ENCODE data around the gene MORN4.
"Not testable (repeated sequence)": the region's sequence is repeated elsewhere in the genome, so short reads cannot be mapped to it uniquely, and the experiment has no call there.

Gene MORN4

DNA sequence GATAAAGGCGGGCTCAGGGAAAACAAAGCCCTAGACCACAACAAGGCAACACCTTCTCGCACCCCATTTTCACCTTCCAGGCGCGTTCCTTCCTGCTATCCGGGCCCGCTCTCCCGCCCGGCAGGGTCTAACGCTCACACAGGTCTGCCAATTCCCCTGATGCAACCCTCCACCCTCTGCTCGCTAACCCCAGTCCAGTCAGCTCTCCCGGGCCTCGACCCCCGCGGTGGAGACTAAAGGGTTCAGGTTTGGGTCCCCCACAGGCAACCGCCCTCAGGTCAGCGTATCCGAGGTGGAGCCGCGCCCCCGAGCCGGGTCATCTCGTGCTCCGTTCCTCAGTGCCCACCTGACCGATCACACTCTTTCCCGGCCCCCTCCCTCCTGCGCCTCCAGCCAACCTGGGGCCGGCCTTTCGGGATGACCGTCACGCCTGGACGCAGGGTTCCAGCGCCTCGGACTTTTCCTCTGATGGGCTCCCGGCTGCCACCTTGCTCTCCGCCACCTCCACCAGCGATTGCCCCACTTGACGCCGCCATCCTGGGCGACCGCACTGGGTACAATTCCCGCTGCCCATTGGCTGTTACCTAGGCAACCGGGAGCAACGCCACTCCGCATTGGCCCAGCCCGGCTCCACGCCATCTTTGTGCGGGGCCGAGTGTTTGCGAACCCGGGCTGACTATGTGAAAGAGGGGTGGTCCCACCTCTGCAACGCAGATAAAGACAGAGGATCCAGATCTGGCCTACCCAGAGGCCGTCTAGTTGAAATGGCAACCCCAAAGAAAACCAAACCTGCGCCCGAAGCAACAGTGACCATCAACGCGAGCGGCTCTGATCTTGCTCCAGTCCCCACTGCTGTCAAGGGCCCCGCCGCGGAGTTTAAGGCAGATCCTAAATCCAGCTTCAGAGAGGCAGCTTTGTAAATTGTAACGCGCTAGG, at the start of gene MORN4:
Gene MORN4, minus strand, starts transcription at position 552 of the 936 bp plus-strand sequence. CDS start 13,847 bp downstream, outside the sequence.
- peak; percentile 92 for DNase-seq

DNA sequence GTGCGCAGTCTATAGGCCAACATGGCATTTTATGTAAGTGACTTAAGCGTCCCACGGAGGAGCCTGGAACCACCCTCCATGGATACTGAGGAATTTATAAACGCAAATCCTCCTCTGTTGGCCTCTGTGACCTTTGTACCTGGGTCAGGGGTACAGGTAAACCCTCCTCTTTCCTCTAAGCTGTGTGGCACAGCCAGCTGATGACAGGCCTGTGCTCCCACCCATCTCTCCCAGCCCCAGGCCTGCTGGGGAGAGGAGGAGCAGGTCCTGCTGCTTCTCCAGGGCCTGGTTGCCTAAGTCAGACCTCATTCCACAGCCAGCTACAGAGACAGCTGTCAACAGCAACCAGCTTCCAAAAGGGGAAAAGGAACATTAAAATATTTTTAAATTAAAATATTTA, 48.7 kb upstream of the MORN4 start:
- DNase-seq: no peak

DNA sequence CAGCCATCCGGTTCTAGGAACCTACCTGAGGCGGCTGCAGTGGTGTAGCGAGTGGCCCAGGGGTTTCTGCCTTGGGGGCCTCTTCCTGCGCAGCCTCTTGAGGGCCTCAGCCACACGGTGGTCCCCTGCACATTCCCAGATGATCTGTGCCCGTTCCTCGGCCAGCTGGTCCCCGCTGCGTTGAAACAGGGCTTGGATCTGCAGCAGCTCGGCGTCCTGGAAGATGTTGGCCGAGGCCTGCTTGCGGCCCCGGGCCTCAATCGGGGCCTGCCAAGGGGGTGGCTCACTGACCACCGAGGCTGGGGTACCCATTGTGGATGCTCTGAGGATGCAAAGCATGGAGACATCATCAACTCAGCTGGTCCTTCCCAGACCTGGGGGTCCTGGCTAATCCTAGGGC, 46.3 kb upstream of the MORN4 start:
- DNase-seq: no peak

DNA sequence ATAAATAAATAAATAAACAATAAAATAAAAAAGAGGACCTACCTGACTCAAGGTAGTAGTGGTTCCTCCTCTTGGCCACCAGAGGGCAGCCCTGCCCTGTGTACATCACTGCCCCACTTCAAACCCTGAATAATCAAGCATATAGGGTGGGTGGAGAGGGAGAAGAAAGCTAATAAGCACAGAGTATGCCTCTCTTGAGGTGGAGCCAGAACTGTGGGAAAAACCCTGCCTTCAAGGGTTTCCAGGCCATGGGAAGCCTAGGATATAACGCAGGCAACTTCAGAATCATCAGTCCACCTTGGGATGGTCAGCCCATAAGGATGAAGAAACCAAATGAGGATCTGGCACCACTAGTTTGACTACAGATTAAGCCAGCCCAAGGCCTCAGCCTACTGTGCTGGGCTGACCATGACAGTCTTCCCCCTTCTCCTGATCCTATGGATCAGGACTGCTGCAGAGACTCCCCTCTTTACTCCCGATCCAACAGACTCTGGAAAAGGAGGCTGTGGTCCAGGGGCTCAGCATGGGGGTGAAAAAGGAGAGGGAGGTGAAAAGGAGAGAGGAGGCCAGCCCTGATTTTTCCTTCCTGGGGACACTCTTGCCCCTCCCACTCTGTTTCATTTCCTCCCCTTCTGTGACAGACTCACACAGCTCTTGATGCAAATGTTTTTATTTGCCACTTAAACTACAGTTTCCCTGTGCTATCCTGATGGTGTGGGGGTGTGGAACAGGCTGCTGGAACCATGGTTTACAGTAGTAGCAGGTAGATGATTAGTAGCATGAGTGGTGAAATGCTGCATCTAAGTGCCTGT, 43.7 kb upstream of the MORN4 start:
- no peak for DNase-seq

DNA sequence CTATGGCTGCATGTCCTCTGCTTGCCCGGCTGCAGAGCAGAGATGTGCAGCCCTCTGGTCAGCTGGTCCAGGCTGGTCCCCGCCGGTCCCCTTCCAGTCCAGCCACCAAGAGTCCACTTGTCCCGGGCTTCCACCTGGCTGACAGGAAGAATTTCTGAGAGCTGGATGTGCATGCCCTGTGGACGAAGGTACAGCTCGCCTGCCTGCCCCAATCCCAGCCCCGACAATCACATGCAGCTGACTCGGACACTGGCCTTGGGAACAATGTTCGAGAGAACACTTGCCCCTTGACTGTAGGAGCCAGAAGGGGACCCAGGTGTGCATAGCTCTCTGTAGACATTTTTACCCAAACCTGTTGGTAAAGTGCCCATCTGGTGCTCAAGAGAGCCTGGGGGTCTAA, 41.9 kb upstream of the MORN4 start:
- no peak for DNase-seq

DNA sequence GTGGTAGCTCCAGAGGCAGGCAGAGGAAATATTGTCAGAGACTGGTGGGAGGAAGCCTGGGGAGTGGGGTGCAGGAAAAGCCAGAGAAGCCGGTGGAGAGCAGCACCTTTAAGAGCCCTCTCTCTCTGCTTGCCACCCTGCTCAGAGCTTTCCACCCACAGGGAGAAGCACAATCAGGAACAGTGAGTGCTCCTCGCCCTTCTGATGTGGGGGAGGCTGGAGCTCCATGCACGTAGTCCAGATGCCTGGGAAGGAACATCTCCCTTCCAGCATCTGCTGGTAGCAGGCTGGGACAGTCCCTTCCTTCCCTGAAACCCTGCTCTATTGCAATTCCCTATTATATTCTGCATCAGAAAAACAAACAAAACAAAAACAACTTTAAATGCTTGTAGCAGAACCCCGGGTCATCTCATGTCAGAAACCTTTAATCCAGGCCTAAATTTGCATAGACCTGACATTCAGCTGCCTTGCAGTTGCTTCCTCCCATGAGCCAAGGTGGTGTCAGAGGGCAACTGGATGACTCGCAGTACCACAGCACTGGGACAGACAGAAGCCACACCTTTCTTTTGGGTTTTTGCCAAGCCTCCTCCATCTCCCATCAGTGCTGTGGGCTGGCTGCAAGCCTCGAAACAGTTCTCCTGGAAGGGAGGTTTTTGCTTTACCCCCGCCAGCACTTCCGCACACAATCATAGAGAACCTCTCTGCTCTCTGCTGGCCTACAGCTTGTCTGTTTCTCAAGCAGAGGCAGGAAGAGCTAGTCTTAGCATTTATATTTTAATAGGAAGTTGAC, 40.6 kb upstream of the MORN4 start:
- DNase-seq: peak; percentile 64

DNA sequence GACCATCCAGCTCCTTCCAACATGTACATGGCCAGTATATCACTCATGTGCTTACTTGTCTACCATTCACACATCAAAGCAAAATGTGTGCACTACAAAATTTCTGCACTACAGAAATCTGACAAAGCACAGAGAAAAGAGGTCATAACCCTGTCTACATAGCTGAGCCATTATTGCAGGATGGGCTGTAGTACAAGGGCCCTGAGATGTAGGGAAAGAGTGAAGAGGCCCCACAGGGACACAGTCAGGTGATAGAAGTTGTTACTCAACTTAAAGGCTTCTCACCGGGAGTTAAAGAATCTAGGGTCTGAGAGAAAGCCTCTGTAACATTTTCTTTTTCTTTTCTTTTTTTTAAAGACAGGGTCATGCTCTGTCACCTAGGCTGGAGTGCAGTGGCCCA, 36.3 kb upstream of the MORN4 start:
- no peak for DNase-seq

DNA sequence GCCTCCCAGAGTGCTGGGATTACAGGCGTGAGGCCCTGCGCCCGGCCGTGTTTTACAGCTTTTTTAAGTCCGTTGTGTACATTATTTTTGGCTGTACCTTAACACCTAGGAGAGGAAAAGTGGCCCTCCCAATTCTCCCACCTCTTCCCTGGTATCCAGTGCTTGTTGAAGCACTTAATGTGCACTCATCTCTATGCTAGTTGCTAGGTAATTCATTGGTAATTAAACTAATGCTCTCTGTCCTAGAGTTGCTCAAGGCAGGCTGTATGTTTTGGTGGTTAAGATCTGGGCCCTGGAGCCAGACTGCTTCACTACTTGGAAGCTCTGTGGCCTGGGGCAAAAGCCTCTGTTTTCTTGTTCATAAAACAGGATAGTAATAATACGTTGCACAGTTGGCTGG, 34.2 kb upstream of the MORN4 start:
- DNase-seq: no peak

DNA sequence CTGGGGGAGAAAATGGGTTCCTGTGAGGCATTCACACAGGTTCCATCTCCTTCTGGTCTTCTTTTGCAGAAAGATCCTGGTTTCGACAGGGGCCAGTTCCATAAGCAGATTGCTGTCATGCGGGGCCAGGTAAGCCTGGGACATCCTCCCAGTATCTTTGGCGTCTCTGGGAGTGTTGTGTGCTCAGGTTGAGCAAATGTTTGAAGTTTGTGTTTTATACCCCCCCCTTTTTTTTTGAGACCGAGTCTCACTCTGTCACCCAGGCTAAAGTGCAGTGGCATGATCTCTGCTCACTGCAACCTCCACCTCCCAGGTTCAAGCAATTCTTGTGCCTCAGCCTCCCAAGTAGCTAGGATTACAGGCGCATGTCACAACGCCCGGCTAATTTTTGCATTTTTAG, 33.7 kb upstream of the MORN4 start:
- no peak for DNase-seq

DNA sequence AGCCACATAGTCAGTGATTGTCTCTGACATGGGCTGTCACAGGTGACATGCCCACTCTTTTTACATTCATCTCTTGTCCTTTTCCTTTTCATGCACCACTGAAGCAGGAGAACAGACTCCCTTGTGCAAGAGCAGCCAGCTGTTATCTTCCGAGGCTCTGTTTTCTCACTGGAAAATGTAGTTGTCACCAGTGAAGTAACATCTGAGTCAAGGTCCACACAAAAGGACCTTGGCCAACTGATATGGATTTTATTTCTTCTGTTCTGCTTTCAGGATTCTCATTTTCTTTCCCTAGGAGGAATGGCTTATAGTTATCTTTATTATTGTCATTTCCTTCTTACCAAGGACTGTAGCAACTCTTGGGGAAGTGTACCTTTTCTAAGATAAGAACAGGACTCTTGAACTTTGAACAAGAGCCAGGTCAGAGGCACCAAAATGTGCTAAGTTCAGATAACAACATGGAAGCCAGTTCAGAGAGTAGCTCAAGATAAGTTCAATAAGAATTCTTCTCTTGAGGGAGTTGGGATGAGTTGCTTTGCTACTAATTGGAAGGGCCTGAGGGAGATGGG, 31.1 kb upstream of the MORN4 start:
- no peak for DNase-seq

DNA sequence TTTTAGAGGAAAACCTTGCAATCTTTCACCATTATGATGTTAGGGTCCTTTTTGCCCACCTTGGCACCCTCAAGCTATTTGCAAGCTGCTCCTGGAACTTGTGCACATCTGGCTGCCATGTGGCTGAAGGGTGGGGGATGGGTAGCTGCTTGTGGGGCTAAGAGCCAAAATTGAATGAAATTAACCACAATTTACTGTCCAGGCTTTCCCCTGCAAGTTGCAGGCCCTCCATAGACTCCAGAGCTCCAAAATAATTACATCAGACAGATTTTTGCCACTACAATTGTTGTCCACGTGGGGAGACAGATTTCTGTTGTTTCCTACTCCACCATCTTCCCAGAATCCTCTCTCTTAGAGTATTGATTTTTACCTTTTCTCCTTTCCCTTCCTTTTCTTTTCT, 26.3 kb upstream of the MORN4 start:
- no peak for DNase-seq

DNA sequence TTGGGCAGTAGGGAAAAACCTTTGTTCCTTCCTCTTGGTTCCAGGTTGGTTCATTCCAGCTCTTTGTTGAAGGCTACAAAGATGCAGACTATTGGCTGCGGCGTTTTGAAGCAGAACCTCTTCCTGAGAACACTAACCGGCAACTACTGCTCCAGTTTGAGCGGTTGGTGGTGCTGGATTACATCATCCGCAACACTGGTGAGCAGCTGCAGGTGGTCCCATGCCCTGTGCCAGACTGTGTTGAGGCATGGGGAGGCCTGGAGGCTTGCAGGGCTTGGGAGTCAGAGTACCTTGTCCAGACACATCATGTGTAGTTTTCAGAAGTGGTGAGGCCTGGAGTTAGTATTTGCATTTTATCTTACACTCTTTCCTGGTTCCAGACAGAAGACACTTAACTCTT, 23.5 kb upstream of the MORN4 start:
- no peak for DNase-seq

DNA sequence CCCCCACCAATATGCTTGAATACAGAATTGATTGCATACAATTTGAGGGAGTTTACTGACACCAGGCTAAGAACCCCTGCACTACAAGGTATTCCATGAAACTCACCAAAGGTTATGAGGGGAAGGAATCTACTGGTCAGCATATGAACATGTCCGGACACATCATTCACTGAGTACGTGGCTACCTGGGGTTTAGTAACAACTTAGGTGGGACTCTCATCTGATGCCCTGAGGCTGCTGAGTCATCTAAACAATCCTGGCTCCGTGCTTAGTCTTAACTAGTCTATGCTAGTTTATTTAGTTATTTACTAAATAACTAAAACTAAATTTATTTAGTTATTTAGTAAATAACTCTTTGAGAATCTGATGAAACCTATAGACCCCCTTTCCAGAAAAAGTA, 18.5 kb upstream of the MORN4 start:
- no peak for DNase-seq

DNA sequence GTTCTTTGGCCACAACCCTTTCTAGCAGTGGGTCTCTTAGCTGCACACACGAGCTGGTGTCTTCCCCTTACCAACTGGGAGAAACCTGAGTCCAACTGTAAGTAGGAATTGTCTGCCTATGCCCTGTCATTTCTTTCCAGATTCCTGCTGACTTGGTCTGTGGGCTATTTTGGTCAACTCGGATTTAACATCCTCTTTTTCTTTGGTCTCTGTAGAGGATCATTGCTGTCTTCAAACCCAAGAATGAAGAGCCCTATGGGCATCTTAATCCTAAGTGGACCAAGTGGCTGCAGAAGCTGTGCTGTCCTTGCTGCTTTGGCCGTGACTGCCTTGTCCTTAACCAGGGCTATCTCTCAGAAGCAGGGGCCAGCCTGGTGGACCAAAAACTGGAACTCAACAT, 17.4 kb upstream of the MORN4 start:
- no peak for DNase-seq

DNA sequence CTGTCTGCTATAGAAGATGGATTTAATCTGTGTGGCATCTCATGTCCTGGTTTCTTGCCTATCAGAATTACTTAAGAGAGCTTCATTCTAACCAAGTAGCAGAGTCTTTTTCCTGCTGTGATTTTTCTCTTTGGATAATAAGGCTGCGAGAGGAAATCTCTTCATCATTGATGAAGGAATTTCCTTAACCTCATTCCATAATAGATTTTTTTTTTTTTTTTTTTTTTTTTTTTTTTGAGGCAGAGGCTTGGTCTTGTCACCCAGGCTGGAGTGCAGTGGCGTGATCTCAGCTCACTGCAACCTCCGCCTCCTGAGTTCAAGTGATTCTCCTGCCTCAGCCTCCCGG, 16.1 kb upstream of the MORN4 start:
- DNase-seq: not testable (repeated sequence)

DNA sequence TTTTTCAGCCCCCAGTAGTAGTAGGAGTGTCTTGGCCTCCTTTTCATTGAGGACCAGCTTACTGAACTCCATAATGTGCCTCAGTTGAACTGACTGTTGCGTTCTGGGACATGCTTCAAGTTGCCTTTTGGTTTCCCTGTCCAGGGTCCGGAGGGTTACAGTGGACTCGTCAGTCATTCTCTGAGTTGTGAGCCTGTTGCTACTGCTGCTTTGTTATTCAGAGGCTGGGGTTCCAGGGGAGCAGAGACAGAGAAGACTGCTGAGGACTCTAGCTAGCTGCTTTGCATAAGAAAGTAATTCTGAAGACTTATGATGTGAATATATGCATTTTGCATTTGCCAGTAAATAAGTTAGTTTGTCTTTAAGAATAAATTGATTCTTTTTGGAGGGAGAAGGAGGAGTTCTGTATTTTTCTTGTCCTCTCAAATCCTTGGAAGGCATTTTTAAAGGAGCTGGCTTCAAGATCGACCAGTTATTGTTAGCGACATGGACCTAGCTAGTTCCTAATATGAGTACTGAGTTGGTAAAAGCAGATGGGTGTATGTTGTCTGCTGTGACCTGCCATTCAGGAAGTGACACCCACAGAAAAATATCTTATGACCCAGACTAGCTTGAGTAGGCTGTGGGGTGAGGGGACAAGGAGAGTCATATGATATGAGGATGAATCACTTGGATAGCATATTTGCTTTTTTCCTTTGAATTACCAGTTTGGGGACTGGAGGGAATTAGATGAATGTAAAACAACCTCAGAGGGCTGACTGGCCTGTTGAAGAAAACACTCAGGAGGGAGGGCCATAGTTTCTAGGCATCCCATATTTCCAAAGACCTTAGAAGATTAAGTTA, 15.5 kb upstream of the MORN4 start:
- peak; percentile 62 for DNase-seq

DNA sequence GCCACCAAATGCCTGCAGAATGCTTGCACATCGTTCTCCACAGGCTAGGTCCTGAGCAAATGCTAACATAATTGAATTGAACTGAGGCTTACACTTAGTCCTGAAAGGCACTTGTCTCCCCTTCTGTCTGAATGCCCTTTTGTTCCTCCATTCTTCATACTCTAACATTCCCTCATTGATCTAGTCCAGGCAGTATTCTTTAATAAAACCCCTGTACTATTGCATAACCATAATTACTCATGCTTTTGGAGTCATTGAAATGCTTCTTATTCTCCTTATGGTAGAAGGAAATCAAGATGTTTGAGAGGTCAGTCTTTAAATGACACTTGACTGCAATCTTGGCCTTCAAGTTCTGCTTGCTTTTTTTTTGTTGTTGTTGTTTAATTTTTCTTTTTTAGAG, 14.3 kb upstream of the MORN4 start:
- DNase-seq: peak; percentile 49

DNA sequence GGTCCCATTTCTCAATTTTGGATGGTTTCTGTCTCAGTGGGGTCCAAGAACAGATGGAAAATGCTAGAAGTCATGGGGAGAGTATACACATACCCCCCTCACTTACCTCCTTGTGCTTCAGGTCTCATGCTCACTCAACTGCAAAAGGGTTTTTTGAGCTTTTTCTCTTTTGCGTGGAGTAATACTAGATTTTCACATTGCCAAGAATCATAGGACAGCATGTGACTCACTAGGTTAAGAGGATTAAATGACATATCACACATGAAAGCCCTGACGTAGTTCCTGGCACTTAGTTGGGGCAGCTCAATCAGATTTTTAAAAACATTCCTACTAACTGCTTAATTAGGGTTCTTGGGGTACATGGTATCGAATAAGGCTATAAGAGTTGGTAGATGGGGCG, 11.6 kb upstream of the MORN4 start:
- DNase-seq: no peak

DNA sequence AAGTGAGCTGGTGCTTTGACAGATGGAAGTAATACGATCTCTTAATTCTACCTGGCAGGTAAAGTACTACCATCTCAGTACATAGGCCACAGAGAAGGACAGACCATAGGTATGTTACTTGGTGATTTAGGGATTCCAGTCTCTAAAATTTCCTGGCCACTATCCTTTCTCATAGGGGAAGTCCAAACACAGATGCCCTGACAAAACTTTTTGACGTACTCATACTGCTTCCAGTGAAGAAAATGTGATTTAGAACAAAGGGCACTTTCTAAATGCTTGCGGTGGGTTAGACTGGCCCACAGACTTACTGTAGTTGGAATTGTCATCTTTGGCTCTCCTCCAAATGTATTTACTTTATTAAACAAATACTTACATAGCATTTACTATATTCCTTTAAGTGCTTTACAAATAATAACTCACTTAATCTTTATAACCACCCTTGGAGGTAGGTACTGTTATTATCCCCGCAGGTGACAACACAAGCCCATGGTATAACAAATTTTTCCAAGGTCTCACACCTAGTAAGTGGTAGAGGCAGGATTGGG, 10.2 kb upstream of the MORN4 start:
- no peak for DNase-seq

DNA sequence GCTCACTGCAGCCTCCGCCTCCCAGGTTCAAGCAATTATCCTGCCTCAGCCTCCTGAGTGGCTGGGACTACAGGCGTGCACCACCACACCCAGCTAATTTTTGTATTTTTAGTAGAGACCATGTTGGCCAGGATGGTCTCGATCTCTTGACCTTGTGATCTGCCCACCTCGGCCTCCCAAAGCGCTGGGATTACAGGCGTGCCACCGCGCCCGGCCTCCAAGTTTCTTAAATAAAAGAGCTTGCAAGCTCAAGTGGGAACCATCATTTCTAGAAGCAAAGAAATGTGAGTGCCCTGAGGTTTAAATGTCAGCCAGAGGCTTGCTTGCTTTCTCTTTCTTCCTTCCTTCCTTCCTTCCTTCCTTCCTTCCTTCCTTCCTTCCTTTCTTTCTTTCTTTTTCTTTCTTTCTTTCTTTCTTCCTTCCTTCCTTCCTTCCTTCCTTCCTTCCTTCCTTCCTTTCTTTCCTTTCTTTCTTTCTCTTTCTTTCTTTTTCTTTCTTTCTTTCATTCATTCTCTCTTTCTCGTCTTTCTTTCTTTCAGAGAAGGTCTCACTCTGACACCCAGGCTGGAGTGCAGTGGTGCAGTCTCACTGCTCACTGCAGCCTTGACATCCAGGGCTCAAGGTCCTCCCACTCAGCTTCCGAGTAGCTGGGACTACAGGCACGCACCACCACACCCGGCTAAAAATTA, 9.3 kb upstream of the MORN4 start:
- not testable (repeated sequence) for DNase-seq

Measured in NCI-H226 (cell line).